Panc1 (cell line): Measurements from ENCODE around the gene ANKRD13A. TPM values are rescaled to one million over a fixed set of nuclear protein-coding genes. Genes with fewer than 3 reads are reported as not detected.
A peak's percentile ranks its signal among the peaks of the same experiment; 100 is the strongest.
"Not testable (repeated sequence)": the region's sequence is repeated elsewhere in the genome, so short reads cannot be mapped to it uniquely, and the experiment has no call there.

Experiments
- ATAC-seq: fragments of 200-7000 bp; cut with Tn5 transposase; 2 replicates; pipeline ENCODE4 v1.9.1; 2020; ENCODE audit warnings: mild to moderate bottlenecking, moderate library complexity
- BruUV-seq: library from RNA; stranded (reverse); fragments of 400-500 nt; replicated peaks from 2 replicates; lab custom pipeline; 2021; lab: Mats Ljungman, UMichigan
- CTCF ChIA-PET: fragments of 300-600 bp; sonication (Branson Sonifier 250); formaldehyde crosslinking; loops from one replicate; lab custom pipeline; 2022; ENCODE audit warnings: antibody characterized with exemption; lab: Charles Lee
- POLR2A ChIA-PET: fragments of 300-600 bp; sonication (Branson Sonifier 250); formaldehyde crosslinking; loops from one replicate; lab custom pipeline; 2022; ENCODE audit warnings: antibody characterized with exemption; lab: Charles Lee
- DNase-seq: peaks from one replicate; pipeline ENCODE4 v3.0.0-alpha.2; 2010; ENCODE audit warnings: low read depth, low spot score
- H3K27ac ChIP-seq: 2 replicates; pipeline ENCODE4 v1.5.1; 2011; ENCODE audit warnings: mild to moderate bottlenecking, low read length, inconsistent platforms
- H3K27me3 ChIP-seq: fragments of 200-500 bp; sonication (Bioruptor generic); 2 replicates; pipeline ENCODE4 v1.6.0; 2014; ENCODE audit warnings: low read length, inconsistent platforms; ENCODE audit not compliant: control insufficient read depth, insufficient read depth
- H3K36me3 ChIP-seq: fragments of 200-500 bp; sonication (Bioruptor generic); 2 replicates; pipeline ENCODE4 v1.5.1; 2014; ENCODE audit warnings: inconsistent platforms, mild to moderate bottlenecking, low read length, moderate library complexity; ENCODE audit not compliant: control insufficient read depth, insufficient read depth
- H3K4me1 ChIP-seq: 2 replicates; pipeline ENCODE4 v1.5.1; 2011; ENCODE audit warnings: inconsistent platforms, mild to moderate bottlenecking, low read length, moderate library complexity; ENCODE audit not compliant: control insufficient read depth, insufficient read depth
- H3K4me3 ChIP-seq, 2 experiments: 2 replicates each; pipeline ENCODE4 v1.5.1; 2011 to 2012; ENCODE audit warnings: low read depth in 2 of 2, low read length in 2 of 2, mild to moderate bottlenecking in 2 of 2, inconsistent platforms in 1 of 2, moderate library complexity in 1 of 2
- H3K9me3 ChIP-seq: fragments of 200-500 bp; sonication (Bioruptor generic); 2 replicates; pipeline ENCODE4 v1.5.1; 2014; ENCODE audit warnings: low read depth, mild to moderate bottlenecking, inconsistent platforms, low read length, moderate library complexity; ENCODE audit not compliant: control insufficient read depth, insufficient read depth
- CTCF ChIP-seq: fragments of 450-650 bp; IDR thresholded peaks from 2 replicates; pipeline ENCODE4 v1.5.1; 2017; ENCODE audit warnings: mild to moderate bottlenecking
- POLR2AphosphoS5 ChIP-seq: IDR thresholded peaks from 2 replicates; pipeline ENCODE4 v1.6.1; 2012; ENCODE audit warnings: mild to moderate bottlenecking, low read depth, low read length, moderate library complexity
- REST ChIP-seq, 2 experiments: IDR thresholded peaks; 2 replicates each; pipeline ENCODE4 v1.6.1; 2011 to 2012; ENCODE audit warnings: low read depth in 2 of 2, control low read depth in 1 of 2, low read length in 1 of 2, mild to moderate bottlenecking in 1 of 2, moderate library complexity in 1 of 2; ENCODE audit not compliant: insufficient read depth in 1 of 2
- SIN3A ChIP-seq: IDR thresholded peaks from 2 replicates; pipeline ENCODE4 v1.6.1; 2012; ENCODE audit warnings: low read depth, mild to moderate bottlenecking, low read length, moderate library complexity, borderline replicate concordance; ENCODE audit not compliant: insufficient read depth
- TCF7L2 ChIP-seq: IDR thresholded peaks from 2 replicates; pipeline ENCODE4 v1.6.1; 2011; ENCODE audit warnings: mild to moderate bottlenecking, low read depth, low read length, inconsistent platforms
- in situ Hi-C: cut with HindIII; loops from 2 replicates; pipeline ENCODE4 v1.10.0; 2016; ENCODE audit warnings: low sequenced_read_pairs, low pct_unique_long_range_greater_than_20kb
- intact Hi-C: fragments of 100-400 bp; cut with micrococcal nuclease; formaldehyde crosslinking; loops from one replicate; pipeline ENCODE4 v1.10.0; 2022; ENCODE audit not compliant: unreplicated experiment
- total RNA-seq: library from RNA; stranded (reverse); gene quantifications from one replicate; pipeline ENCODE4 v1.2.1, GENCODE V29; 2021; ENCODE audit not compliant: unreplicated experiment

ANKRD13A gene
- total RNA-seq, 1 experiment from 2014 or later, result 34.4 TPM

- BruUV-seq, result no TSS peak
- Histone ChIP-seq H3K36me3 (peaks cover 3% of the 10 kb centered on the region), H3K4me1 (peaks cover 13% of the 10 kb centered on the region; the same call in 1 of the 2 replicates), H3K27ac (peak within 1 kb of the TSS; percentile 97), H3K4me3 (peak within 1 kb of the TSS; percentile 68 to 94), H3K27me3 (no peaks in the 10 kb centered on the region), H3K9me3 (no peaks in the 10 kb centered on the region)
- in situ Hi-C loops, result no loop called here
- peak; percentile 93 for DNase-seq
- intact Hi-C loops, result no loop called here
- peak; percentile 100 for ATAC-seq
- ChIA-PET CTCF (no interaction called here), POLR2A (no interaction called here)
- TF ChIP-seq TCF7L2, result 0 out of 2 replicates have a peak, but pooled peaks have one; percentile 31
- TF ChIP-seq REST (IDR thresholded peaks at IDR 0.05; ENCODE audit: insufficient read depth in 1 of 2, low read depth in 2 of 2, low read length in 1 of 2), result no peak; a peak in 1 of 4 replicates
- peak; percentile 98; the same call in 1 of the 2 replicates for TF ChIP-seq SIN3A
- TF ChIP-seq POLR2AphosphoS5, result peak; percentile 83
- no peak for TF ChIP-seq CTCF
Measured at GRCh38 chr12:110048242-110049027, 49.2 kb downstream of the ANKRD13A start, which contains the start of gene C12orf76. TSS of gene C12orf76 (minus strand) at chr12:110048522. CDS start at chr12:110048495, 27 bp downstream.

GRCh38 chr12:110049034-110049433 lies 49.8 kb downstream of the ANKRD13A start:
- Histone ChIP-seq H3K4me3 (peak overlapping the region; percentile 68 to 94), H3K27ac (peak overlapping the region; percentile 97), H3K4me1 (peaks cover 13% of the 10 kb centered on the region; the same call in 1 of the 2 replicates)
- POLR2A ChIA-PET, BruUV-seq, H3K36me3 ChIP-seq, H3K27me3 ChIP-seq, intact Hi-C loops, H3K9me3 ChIP-seq, DNase-seq, in situ Hi-C loops, CTCF ChIA-PET, ATAC-seq: not testable (repeated sequence)

- intact Hi-C loops, H3K36me3 ChIP-seq, DNase-seq, H3K27me3 ChIP-seq, BruUV-seq, H3K4me3 ChIP-seq, POLR2A ChIA-PET, ATAC-seq, H3K9me3 ChIP-seq, in situ Hi-C loops, H3K27ac ChIP-seq, CTCF ChIA-PET: not testable (repeated sequence)
- peaks cover 13% of the 10 kb centered on the region; the same call in 1 of the 2 replicates for H3K4me1 ChIP-seq
Measured at GRCh38 chr12:110049666-110050065, 50.4 kb downstream of the ANKRD13A start.
